ENCODE measurements around the gene KIF23.

The KIF23 gene

GRCh38 chr15:69497667-69498066, 83.5 kb downstream of the KIF23 start:
- no peak for DNase-seq

Measured in cerebellar nuclear complex (tissue), 1 donor.